Smooth muscle cell (in vitro differentiated cells): ENCODE results near the gene GJC2. TPM values are rescaled to one million over a fixed set of nuclear protein-coding genes. Genes with fewer than 3 reads are reported as not detected.

ENCODE experiments used
- DNase-seq: peaks from one replicate; lab custom pipeline; 2025; ENCODE audit not compliant: unreplicated experiment; lab: John Stamatoyannopoulos, UW
- H2AFZ ChIP-seq: fragments of 200-600 bp; sonication (generic); 2 replicates; pipeline ENCODE4 v1.6.0; 2016; ENCODE audit warnings: antibody characterized with exemption, low read depth, mild to moderate bottlenecking
- H3F3A ChIP-seq: fragments of 200-600 bp; sonication (generic); 2 replicates; pipeline ENCODE4 v1.6.0; 2017; ENCODE audit warnings: antibody characterized with exemption, low read depth
- H3K27ac ChIP-seq: fragments of 200-600 bp; sonication (generic); 2 replicates; pipeline ENCODE4 v1.5.1; 2016; ENCODE audit warnings: low read depth, mild to moderate bottlenecking
- H3K27me3 ChIP-seq: fragments of 200-600 bp; sonication (generic); 2 replicates; pipeline ENCODE4 v1.6.1; 2016; ENCODE audit warnings: low read depth, mild to moderate bottlenecking
- H3K36me3 ChIP-seq: fragments of 200-600 bp; sonication (generic); 2 replicates; pipeline ENCODE4 v1.5.1; 2016; ENCODE audit warnings: low read depth
- H3K4me1 ChIP-seq: fragments of 200-600 bp; sonication (generic); 2 replicates; pipeline ENCODE4 v1.5.1; 2016; ENCODE audit warnings: low read depth
- H3K4me2 ChIP-seq: fragments of 200-600 bp; sonication (generic); 2 replicates; pipeline ENCODE4 v1.6.0; 2016; ENCODE audit warnings: mild to moderate bottlenecking
- H3K4me3 ChIP-seq: fragments of 200-600 bp; sonication (generic); 2 replicates; pipeline ENCODE4 v1.5.1; 2016; ENCODE audit warnings: mild to moderate bottlenecking
- H3K79me2 ChIP-seq: fragments of 200-600 bp; sonication (generic); 2 replicates; pipeline ENCODE4 v1.6.0; 2016; ENCODE audit warnings: low read depth, mild to moderate bottlenecking
- H3K9ac ChIP-seq: fragments of 200-600 bp; sonication (generic); 2 replicates; pipeline ENCODE4 v1.6.0; 2016; ENCODE audit warnings: low read depth
- H3K9me3 ChIP-seq: fragments of 200-600 bp; sonication (generic); replicated peaks from 2 replicates; pipeline ENCODE4 v1.5.1; 2016; ENCODE audit warnings: low read depth
- H4K20me1 ChIP-seq: fragments of 200-600 bp; sonication (generic); 2 replicates; pipeline ENCODE4 v1.6.0; 2016; ENCODE audit warnings: low read depth
- WGBS: methylation state at CpG from one replicate; pipeline ENCODE4 v1.1.7; 2016; ENCODE audit warnings: low lambda C conversion rate; 5-methylcytosine and 5-hydroxymethylcytosine counted together
- polyA plus RNA-seq: library from polyadenylated mRNA; unstranded; fragments of >200 nt; fragmentation: Nextera tagmentation; extraction: Ambion mirVana; gene quantifications from 2 replicates; pipeline ENCODE4 v1.2.1, GENCODE V29; 2016
- total RNA-seq: library from RNA; depleted of rRNA; stranded (reverse); fragments of >200 nt; gene quantifications from 2 replicates; pipeline ENCODE4 v1.2.3, GENCODE V29; 2014
- TF ChIP-seq, protein P1 (sequence below): fragments of 200-600 bp; sonication (generic); IDR thresholded peaks from 2 replicates; pipeline ENCODE4 v1.5.1; 2017; ENCODE audit warnings: borderline replicate concordance, mild to moderate bottlenecking, antibody characterized with exemption; ENCODE audit not compliant: insufficient read depth, poor library complexity, severe bottlenecking

GJC2 gene
- total and polyA plus RNA-seq, 2 experiments from 2014 or later, result 0.29 TPM; not detected in 1

DNA sequence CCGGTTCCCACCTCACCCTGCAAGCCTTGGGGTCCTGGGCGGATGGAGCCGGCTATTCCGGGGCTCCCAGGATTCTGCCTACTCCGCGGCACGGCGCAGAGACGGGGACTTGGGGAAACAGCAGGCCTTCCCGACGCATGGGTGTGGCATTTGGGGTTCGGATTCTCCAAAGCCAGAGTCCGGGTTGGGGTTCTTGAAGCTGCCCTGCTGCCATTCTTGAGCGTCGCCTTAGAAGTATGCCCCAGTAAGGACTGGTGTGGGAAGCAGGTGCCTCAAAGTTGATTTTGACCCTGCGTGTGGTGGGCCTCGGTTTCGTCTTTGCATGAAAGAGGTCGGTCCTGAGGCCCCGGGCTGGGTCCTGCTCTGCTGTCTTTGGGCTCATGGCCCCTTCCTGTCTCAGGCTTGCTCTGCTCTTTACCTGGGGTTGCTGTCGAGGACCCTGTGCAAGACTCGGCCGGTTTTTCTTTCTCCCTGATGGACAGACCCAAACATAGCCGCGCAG is 9.0 kb upstream of the GJC2 start:
- Histone ChIP-seq H3K4me1 (peaks cover 11% of the 10 kb centered on the region), H3K27me3 (peaks cover 12% of the 10 kb centered on the region), H3K9me3 (no peaks in the 10 kb centered on the region), H3K36me3 (no peaks in the 10 kb centered on the region), H4K20me1 (peaks cover 53% of the 10 kb centered on the region), H3K9ac (peak overlapping the region; percentile 97), H3K79me2 (peaks cover 55% of the 10 kb centered on the region), H3K4me2 (peak overlapping the region; percentile 98), H3K4me3 (peak overlapping the region; percentile 89), H3K27ac (peak overlapping the region; percentile 91), H2AFZ (no peak overlapping the region), H3F3A (no peaks in the 10 kb centered on the region)
- TF ChIP-seq, protein P1, sequence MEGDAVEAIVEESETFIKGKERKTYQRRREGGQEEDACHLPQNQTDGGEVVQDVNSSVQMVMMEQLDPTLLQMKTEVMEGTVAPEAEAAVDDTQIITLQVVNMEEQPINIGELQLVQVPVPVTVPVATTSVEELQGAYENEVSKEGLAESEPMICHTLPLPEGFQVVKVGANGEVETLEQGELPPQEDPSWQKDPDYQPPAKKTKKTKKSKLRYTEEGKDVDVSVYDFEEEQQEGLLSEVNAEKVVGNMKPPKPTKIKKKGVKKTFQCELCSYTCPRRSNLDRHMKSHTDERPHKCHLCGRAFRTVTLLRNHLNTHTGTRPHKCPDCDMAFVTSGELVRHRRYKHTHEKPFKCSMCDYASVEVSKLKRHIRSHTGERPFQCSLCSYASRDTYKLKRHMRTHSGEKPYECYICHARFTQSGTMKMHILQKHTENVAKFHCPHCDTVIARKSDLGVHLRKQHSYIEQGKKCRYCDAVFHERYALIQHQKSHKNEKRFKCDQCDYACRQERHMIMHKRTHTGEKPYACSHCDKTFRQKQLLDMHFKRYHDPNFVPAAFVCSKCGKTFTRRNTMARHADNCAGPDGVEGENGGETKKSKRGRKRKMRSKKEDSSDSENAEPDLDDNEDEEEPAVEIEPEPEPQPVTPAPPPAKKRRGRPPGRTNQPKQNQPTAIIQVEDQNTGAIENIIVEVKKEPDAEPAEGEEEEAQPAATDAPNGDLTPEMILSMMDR, result no peak
- WGBS, result 21% methylated on average over 25 of the region's 25 CpGs
- DNase-seq, result no peak

DNA sequence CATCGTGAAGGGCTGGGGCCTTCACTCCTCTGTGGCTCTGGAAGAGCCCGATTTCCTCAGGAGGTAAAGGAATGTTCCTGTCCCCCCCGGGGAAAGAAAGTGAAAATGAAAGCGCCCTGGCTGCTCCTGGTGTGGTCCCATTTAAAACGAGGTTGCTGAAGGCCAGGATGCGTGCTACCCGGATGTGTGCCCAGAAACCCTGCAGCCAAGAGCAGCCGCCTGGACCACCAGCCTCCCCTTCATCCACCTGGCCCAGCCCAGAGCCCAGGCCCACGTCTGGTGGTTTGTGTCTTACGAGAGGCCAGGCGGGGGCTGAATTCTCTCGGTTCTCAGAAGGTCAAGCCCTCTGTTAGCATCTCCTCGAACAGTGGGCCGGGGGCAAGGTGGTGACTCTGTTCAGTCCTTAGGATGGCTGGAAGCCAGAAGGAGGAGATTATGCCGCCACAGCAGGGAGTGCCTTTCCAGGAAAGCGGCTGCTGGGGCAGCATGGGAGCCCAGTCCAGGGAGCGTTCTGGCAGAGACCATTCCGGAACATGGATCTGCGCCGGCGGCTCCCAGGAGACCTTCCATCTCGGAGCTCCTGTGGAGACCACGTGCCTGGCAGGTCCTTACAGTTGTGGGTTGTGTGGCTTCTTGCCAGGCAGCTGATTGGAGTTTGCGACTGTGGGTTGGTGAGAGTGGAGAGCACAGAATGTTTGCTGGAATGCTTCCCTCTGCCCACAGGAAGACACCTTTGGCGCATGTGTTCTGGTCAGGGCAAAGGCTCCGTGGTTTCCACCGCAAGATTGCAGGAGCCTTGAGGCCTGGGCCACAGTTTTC is 8.3 kb upstream of the GJC2 start:
- Histone ChIP-seq H3K9ac (peak overlapping the region; percentile 97), H3K4me3 (peak overlapping the region; percentile 89), H4K20me1 (peaks cover 59% of the 10 kb centered on the region), H3K9me3 (no peaks in the 10 kb centered on the region), H3K27me3 (peaks cover 5% of the 10 kb centered on the region), H3K4me1 (peaks cover 11% of the 10 kb centered on the region), H3K4me2 (peak overlapping the region; percentile 98), H3K27ac (peak overlapping the region; percentile 91), H2AFZ (no peak overlapping the region), H3F3A (no peaks in the 10 kb centered on the region), H3K36me3 (no peaks in the 10 kb centered on the region), H3K79me2 (peaks cover 56% of the 10 kb centered on the region)
- DNase-seq, result no peak
- 82% methylated on average over 27 of the region's 27 CpGs for WGBS
- TF ChIP-seq, protein P1, result no peak

DNA sequence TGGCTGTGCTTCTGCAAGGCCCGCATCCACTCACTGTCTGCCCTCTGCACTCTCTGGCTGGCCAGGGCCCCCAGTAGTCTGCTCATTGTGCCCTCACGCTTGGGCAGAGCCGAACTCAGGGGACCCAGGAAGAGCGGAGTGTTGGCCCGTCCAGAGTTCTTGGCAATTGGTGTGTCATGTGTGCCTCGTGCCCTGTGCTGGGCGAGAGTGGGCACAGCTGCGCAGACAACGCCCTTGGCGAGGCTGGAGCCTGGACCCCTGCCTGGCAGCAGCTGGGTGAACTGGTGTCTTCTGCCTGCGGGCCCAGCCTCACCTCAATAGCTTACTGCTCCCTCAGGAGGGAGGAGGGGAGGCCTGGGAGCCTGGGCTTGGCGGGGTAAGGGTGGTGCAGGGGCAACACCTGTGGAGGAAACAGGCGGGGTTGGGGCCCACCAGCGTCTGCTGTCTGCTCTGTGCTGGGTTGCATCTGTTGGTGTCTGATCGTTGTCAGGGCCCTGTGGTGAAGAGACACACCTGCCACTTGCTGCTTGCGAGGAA is 7.5 kb upstream of the GJC2 start:
- TF ChIP-seq, protein P1, result no peak
- WGBS, result 97% methylated on average over 15 of the region's 16 CpGs
- Histone ChIP-seq H3K27me3 (no peaks in the 10 kb centered on the region), H3K36me3 (no peaks in the 10 kb centered on the region), H3F3A (no peaks in the 10 kb centered on the region), H3K27ac (peak overlapping the region; percentile 9), H3K4me3 (no peak overlapping the region), H2AFZ (no peak overlapping the region), H4K20me1 (peaks cover 67% of the 10 kb centered on the region), H3K4me1 (peaks cover 11% of the 10 kb centered on the region), H3K79me2 (peaks cover 56% of the 10 kb centered on the region), H3K9ac (no peak overlapping the region), H3K4me2 (peak overlapping the region; percentile 98), H3K9me3 (no peaks in the 10 kb centered on the region)
- DNase-seq, result no peak
